HG02840 (cell line): ENCODE measurements around the gene HTR3B.
"Not testable (repeated sequence)": the region's sequence is repeated elsewhere in the genome, so short reads cannot be mapped to it uniquely, and the experiment has no call there.

ENCODE experiments used
- ATAC-seq: cut with Tn5 transposase; IDR thresholded peaks from one replicate; pipeline ENCODE4 v1.9.1; 2021; ENCODE audit warnings: mild to moderate bottlenecking, moderate library complexity, moderate number of reproducible peaks; ENCODE audit not compliant: unreplicated experiment, low FRiP score

HTR3B gene

GRCh38 chr11:113880971-113881370, 23.6 kb upstream of the HTR3B start:
- no peak for ATAC-seq

GRCh38 chr11:113881856-113882255, 22.7 kb upstream of the HTR3B start:
- ATAC-seq = no peak

GRCh38 chr11:113884361-113884836, 20.2 kb upstream of the HTR3B start:
- ATAC-seq = no peak

GRCh38 chr11:113885897-113886296, 18.7 kb upstream of the HTR3B start:
- no peak for ATAC-seq

- no peak for ATAC-seq
Observed at GRCh38 chr11:113888848-113889247, 15.7 kb upstream of the HTR3B start.

- no peak for ATAC-seq
Observed at GRCh38 chr11:113894421-113894996, 10.1 kb upstream of the HTR3B start.

- no peak for ATAC-seq
Observed at GRCh38 chr11:113895367-113896155, 9.0 kb upstream of the HTR3B start.

- ATAC-seq = no peak
Observed at GRCh38 chr11:113896156-113896879, 8.3 kb upstream of the HTR3B start.

- ATAC-seq = no peak
Observed at GRCh38 chr11:113901141-113901540, 3.5 kb upstream of the HTR3B start.

- ATAC-seq = no peak
Observed at GRCh38 chr11:113906038-113906437, 1.4 kb downstream of the HTR3B start.

GRCh38 chr11:113906516-113906915, 1.9 kb downstream of the HTR3B start:
- ATAC-seq = no peak

GRCh38 chr11:113907152-113907551, 2.6 kb downstream of the HTR3B start:
- no peak for ATAC-seq

GRCh38 chr11:113907681-113908080, 3.1 kb downstream of the HTR3B start:
- ATAC-seq = no peak

- no peak for ATAC-seq
Observed at GRCh38 chr11:113908098-113908497, 3.5 kb downstream of the HTR3B start.

- ATAC-seq = not testable (repeated sequence)
Observed at GRCh38 chr11:113911491-113911890, 6.9 kb downstream of the HTR3B start.

- no peak for ATAC-seq
Observed at GRCh38 chr11:113923572-113923971, 19.0 kb downstream of the HTR3B start.

- no peak for ATAC-seq
Observed at GRCh38 chr11:113926273-113927197, 21.9 kb downstream of the HTR3B start.

- ATAC-seq = no peak
Observed at GRCh38 chr11:113928311-113928710, 23.7 kb downstream of the HTR3B start.

GRCh38 chr11:113932788-113933187, 28.2 kb downstream of the HTR3B start:
- no peak for ATAC-seq

- ATAC-seq = not testable (repeated sequence)
Observed at GRCh38 chr11:113934193-113934592, 29.6 kb downstream of the HTR3B start.
